OCI-LY7 (cell line): Measurements from ENCODE around the gene PLK4. TPM values are rescaled to one million over a fixed set of nuclear protein-coding genes. Genes with fewer than 3 reads are reported as not detected.

Experiments
- Bru-seq: library from RNA; stranded (reverse); fragments of 400-500 nt; gene quantifications from one replicate; lab custom pipeline; 2021; lab: Mats Ljungman, UMichigan
- BruChase-seq, 2 experiments: library from RNA; stranded (reverse); fragments of 400-500 nt; gene quantifications; one replicate each; lab custom pipeline; 2021; lab: Mats Ljungman, UMichigan
- BruUV-seq: library from RNA; stranded (reverse); fragments of 400-500 nt; replicated peaks from 2 replicates; lab custom pipeline; 2021; lab: Mats Ljungman, UMichigan
- CTCF ChIA-PET: fragments of 300-600 bp; sonication (Branson Sonifier 250); formaldehyde crosslinking; loops from one replicate; lab custom pipeline; 2022; ENCODE audit warnings: antibody characterized with exemption; ENCODE audit not compliant: unreplicated experiment; lab: Charles Lee
- POLR2A ChIA-PET: fragments of 300-600 bp; sonication (Branson Sonifier 250); formaldehyde crosslinking; loops from one replicate; lab custom pipeline; 2022; ENCODE audit warnings: antibody characterized with exemption; lab: Charles Lee
- DNase-seq: peaks from one replicate; pipeline ENCODE4 v3.0.0-alpha.2; 2015; ENCODE audit warnings: low spot score
- H2AFZ ChIP-seq: fragments of 200-600 bp; sonication (generic), shearing (Covaris generic); 2 replicates; pipeline ENCODE4 v1.6.1; 2014; ENCODE audit warnings: mild to moderate bottlenecking, antibody characterized with exemption, low read length, moderate library complexity
- H3K27ac ChIP-seq: fragments of 200-600 bp; sonication (generic); 2 replicates; pipeline ENCODE4 v1.5.1; 2014; ENCODE audit warnings: mixed run types, low read depth, mild to moderate bottlenecking, moderate library complexity, low read length, inconsistent platforms; ENCODE audit not compliant: poor library complexity, severe bottlenecking
- H3K36me3 ChIP-seq: fragments of 200-600 bp; sonication (generic); 2 replicates; pipeline ENCODE4 v1.6.1; 2014; ENCODE audit warnings: mild to moderate bottlenecking, antibody characterized with exemption, low read length, moderate library complexity, mixed read lengths; ENCODE audit not compliant: insufficient read depth
- H3K4me1 ChIP-seq: fragments of 200-600 bp; sonication (generic); 2 replicates; pipeline ENCODE4 v1.5.1; 2014; ENCODE audit warnings: mild to moderate bottlenecking, low read length; ENCODE audit not compliant: insufficient read depth, poor library complexity, severe bottlenecking
- H3K4me2 ChIP-seq: fragments of 200-600 bp; sonication (generic); 2 replicates; pipeline ENCODE4 v1.6.1; 2014; ENCODE audit warnings: mild to moderate bottlenecking, low read length
- H3K4me3 ChIP-seq: fragments of 200-600 bp; sonication (generic); 2 replicates; pipeline ENCODE4 v1.5.1; 2014; ENCODE audit warnings: mild to moderate bottlenecking, low read depth, low read length; ENCODE audit not compliant: poor library complexity, severe bottlenecking
- H3K79me2 ChIP-seq: fragments of 200-600 bp; sonication (generic); 2 replicates; pipeline ENCODE4 v1.6.1; 2016; ENCODE audit warnings: low read depth, mild to moderate bottlenecking, low read length, moderate library complexity, mixed read lengths; ENCODE audit not compliant: insufficient read depth
- H3K9me2 ChIP-seq: fragments of 200-600 bp; sonication (generic); 2 replicates; pipeline ENCODE4 v1.6.1; 2016; ENCODE audit warnings: mild to moderate bottlenecking, low read length, mixed read lengths; ENCODE audit not compliant: insufficient read depth
- H3K9me3 ChIP-seq: fragments of 200-600 bp; sonication (generic); 2 replicates; pipeline ENCODE4 v1.6.1; 2014; ENCODE audit warnings: mild to moderate bottlenecking, mixed run types, low read length, mixed read lengths
- H4K20me1 ChIP-seq: fragments of 200-600 bp; sonication (generic); 2 replicates; pipeline ENCODE4 v1.6.1; 2014; ENCODE audit warnings: mild to moderate bottlenecking, antibody characterized with exemption, low read length, moderate library complexity, mixed read lengths; ENCODE audit not compliant: insufficient read depth
- EZH2phosphoT487 ChIP-seq: fragments of 200-600 bp; sonication (generic); IDR thresholded peaks from 2 replicates; pipeline ENCODE4 v1.6.1; 2018; ENCODE audit warnings: low read depth, borderline replicate concordance, mild to moderate bottlenecking, mixed run types, antibody characterized with exemption, low read length, moderate library complexity, mixed read lengths
- intact Hi-C: fragments of 100-400 bp; cut with micrococcal nuclease; formaldehyde crosslinking; loops from one replicate; pipeline ENCODE4 v1.10.0; 2022; ENCODE audit not compliant: unreplicated experiment
- long read RNA-seq: library from polyadenylated mRNA; stranded (forward); transcript quantifications from one replicate; pipeline ENCODE4 v2.0.0, GENCODE V29; 2022
- total RNA-seq, 2 experiments: library from RNA; depleted of rRNA in 1 of 2; stranded (reverse); fragments of >200 nt in 1 of 2; shearing (Covaris generic) in 1 of 2; gene quantifications; 2 replicates each; pipeline ENCODE4 v1.2.3, GENCODE V29; 2014 to 2022
- TF ChIP-seq, protein P1 (sequence below): fragments of 200-600 bp; sonication (generic); conservative IDR thresholded peaks from 2 replicates; pipeline ENCODE4 v1.5.1; 2014; ENCODE audit warnings: mild to moderate bottlenecking, antibody characterized with exemption, low read length, moderate library complexity, mixed read lengths

The PLK4 gene
- total RNA-seq (2014; rRNA removed; shearing (Covaris generic)) (74.1 and 79.3 TPM in 2 replicates), total RNA-seq (2022) (68.3 and 91.0 TPM in 2 replicates), Bru-seq, nascent RNA (percentile 95 among the genes with signal in this experiment), BruChase-seq, experiment 1, labeled RNA remaining after a 6-hour chase (percentile 84 among the genes with signal in this experiment), BruChase-seq, experiment 2, labeled RNA remaining after a 2-hour chase (percentile 96 among the genes with signal in this experiment)
- long read RNA-seq, transcript PLK4-201 (16 exons, 3,841 nt) = major isoform, 105 of 180 reads
- long read RNA-seq, partial matches to known transcripts = 6 of 180 reads
- long read RNA-seq, other reads (novel, unspliced or antisense) = 68 of 180 reads

- no TSS peak for BruUV-seq
- peak within 1 kb of the TSS; percentile 91 for H3K4me2 ChIP-seq
- peak within 1 kb of the TSS; percentile 72 for H3K4me3 ChIP-seq
- H3K27ac ChIP-seq = peak within 1 kb of the TSS; percentile 67
- peak; percentile 97 for DNase-seq
- ChIA-PET POLR2A (interaction anchor here (0.6 to 1.6 kb wide), 10 partner anchors 8 to 151 kb away, joined by 3 to 12 read pairs (median 4); partner anchors contain the start of genes ABHD18 and MFSD8), CTCF (no interaction called here)
- H3K9me3 ChIP-seq = no peaks in the 10 kb centered on the region
- peaks cover 54% of the 10 kb centered on the region for H3K79me2 ChIP-seq
- H4K20me1 ChIP-seq = peaks cover 14% of the 10 kb centered on the region; the same call in 1 of the 2 replicates
- intact Hi-C loops = loop anchor here (1.0 to 10.0 kb wide), 4 partner anchors 84 to 934 kb away; partner anchors contain the start of genes ABHD18, LARP1B and MFSD8
- TF ChIP-seq, protein P1, sequence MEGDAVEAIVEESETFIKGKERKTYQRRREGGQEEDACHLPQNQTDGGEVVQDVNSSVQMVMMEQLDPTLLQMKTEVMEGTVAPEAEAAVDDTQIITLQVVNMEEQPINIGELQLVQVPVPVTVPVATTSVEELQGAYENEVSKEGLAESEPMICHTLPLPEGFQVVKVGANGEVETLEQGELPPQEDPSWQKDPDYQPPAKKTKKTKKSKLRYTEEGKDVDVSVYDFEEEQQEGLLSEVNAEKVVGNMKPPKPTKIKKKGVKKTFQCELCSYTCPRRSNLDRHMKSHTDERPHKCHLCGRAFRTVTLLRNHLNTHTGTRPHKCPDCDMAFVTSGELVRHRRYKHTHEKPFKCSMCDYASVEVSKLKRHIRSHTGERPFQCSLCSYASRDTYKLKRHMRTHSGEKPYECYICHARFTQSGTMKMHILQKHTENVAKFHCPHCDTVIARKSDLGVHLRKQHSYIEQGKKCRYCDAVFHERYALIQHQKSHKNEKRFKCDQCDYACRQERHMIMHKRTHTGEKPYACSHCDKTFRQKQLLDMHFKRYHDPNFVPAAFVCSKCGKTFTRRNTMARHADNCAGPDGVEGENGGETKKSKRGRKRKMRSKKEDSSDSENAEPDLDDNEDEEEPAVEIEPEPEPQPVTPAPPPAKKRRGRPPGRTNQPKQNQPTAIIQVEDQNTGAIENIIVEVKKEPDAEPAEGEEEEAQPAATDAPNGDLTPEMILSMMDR = no peak
- no peak for TF ChIP-seq EZH2phosphoT487
- H3K4me1 ChIP-seq = peaks cover 29% of the 10 kb centered on the region
- peak within 1 kb of the TSS; percentile 65 for H2AFZ ChIP-seq
- H3K36me3 ChIP-seq = peaks cover 43% of the 10 kb centered on the region
- H3K9me2 ChIP-seq = no peaks in the 10 kb centered on the region
Measured at GRCh38 chr4:127880763-127881562, at the start of gene PLK4. Gene PLK4 (plus strand): TSS chr4:127880893. CDS start chr4:127881135, 242 bp downstream.

- Histone ChIP-seq H3K27ac (no peak overlapping the region), H3K4me1 (no peaks in the 10 kb centered on the region), H3K79me2 (no peaks in the 10 kb centered on the region), H3K9me2 (no peaks in the 10 kb centered on the region), H3K4me3 (no peak overlapping the region), H2AFZ (no peak overlapping the region), H3K9me3 (no peaks in the 10 kb centered on the region), H4K20me1 (no peaks in the 10 kb centered on the region), H3K36me3 (no peaks in the 10 kb centered on the region), H3K4me2 (no peak overlapping the region)
- no TSS peak for BruUV-seq
- DNase-seq = peak; percentile 6
- CTCF ChIA-PET = no interaction called here
- intact Hi-C loops = no loop called here
- POLR2A ChIA-PET = interaction anchor here (0.5 to 1.4 kb wide), 5 partner anchors 8 to 132 kb away, joined by 3 to 6 read pairs (median 3); no protein-coding TSS in a partner anchor
- TF ChIP-seq, protein P1 = no peak
- no peak for TF ChIP-seq EZH2phosphoT487
Measured at GRCh38 chr4:127832585-127832984, 48.1 kb upstream of the PLK4 start.
